NCI-H748 (cell line): Measurements from ENCODE around the gene BACH2.
A peak's percentile ranks its signal among the peaks of the same experiment; 100 is the strongest.

ENCODE experiments used
- DNase-seq: peaks from one replicate; lab custom pipeline; 2025; ENCODE audit not compliant: unreplicated experiment; lab: John Stamatoyannopoulos, UW

Gene BACH2

GRCh38 chr6:90302320-90302719 lies 5.7 kb upstream of the BACH2 start:
- no peak for DNase-seq

GRCh38 chr6:90301816-90302215 lies 5.2 kb upstream of the BACH2 start:
- no peak for DNase-seq

- DNase-seq, result peak; percentile 29
Observed at GRCh38 chr6:90298459-90299053, 1.9 kb upstream of the BACH2 start.

GRCh38 chr6:90297867-90298381 lies 1.3 kb upstream of the BACH2 start:
- no peak for DNase-seq

- no peak for DNase-seq
Observed at GRCh38 chr6:90297115-90297866, 648 bp upstream of the BACH2 start.

- peak; percentile 62 for DNase-seq
Observed at GRCh38 chr6:90295854-90296340, 746 bp downstream of the BACH2 start.

GRCh38 chr6:90294989-90295853 lies 1.4 kb downstream of the BACH2 start:
- DNase-seq, result peak; percentile 48

- no peak for DNase-seq
Observed at GRCh38 chr6:90294614-90294988, 2.0 kb downstream of the BACH2 start.

- no peak for DNase-seq
Observed at GRCh38 chr6:90294008-90294511, 2.6 kb downstream of the BACH2 start.

GRCh38 chr6:90293319-90293953 lies 3.2 kb downstream of the BACH2 start:
- no peak for DNase-seq

- DNase-seq, result no peak
Observed at GRCh38 chr6:90291565-90291964, 5.1 kb downstream of the BACH2 start.

GRCh38 chr6:90290811-90291420 lies 5.7 kb downstream of the BACH2 start:
- DNase-seq, result no peak

- no peak for DNase-seq
Observed at GRCh38 chr6:90289902-90290301, 6.7 kb downstream of the BACH2 start.

GRCh38 chr6:90288404-90288803 lies 8.2 kb downstream of the BACH2 start:
- DNase-seq, result no peak

GRCh38 chr6:90286884-90287488 lies 9.7 kb downstream of the BACH2 start:
- peak; percentile 70 for DNase-seq

- peak; percentile 45 for DNase-seq
Observed at GRCh38 chr6:90285611-90286381, 10.8 kb downstream of the BACH2 start.

GRCh38 chr6:90285042-90285481 lies 11.6 kb downstream of the BACH2 start:
- DNase-seq, result no peak

- peak; percentile 17 for DNase-seq
Observed at GRCh38 chr6:90284236-90285041, 12.2 kb downstream of the BACH2 start.
